NCI-H2107 (cell line): Measurements from ENCODE around the gene ABCC4.

Source experiments
- DNase-seq: peaks from one replicate; lab custom pipeline; 2025; lab: John Stamatoyannopoulos, UW

The ABCC4 gene

GRCh38 chr13:95156208-95156607 is 145.0 kb downstream of the ABCC4 start:
- DNase-seq = no peak

GRCh38 chr13:95155504-95155903 is 145.7 kb downstream of the ABCC4 start:
- no peak for DNase-seq

DNA sequence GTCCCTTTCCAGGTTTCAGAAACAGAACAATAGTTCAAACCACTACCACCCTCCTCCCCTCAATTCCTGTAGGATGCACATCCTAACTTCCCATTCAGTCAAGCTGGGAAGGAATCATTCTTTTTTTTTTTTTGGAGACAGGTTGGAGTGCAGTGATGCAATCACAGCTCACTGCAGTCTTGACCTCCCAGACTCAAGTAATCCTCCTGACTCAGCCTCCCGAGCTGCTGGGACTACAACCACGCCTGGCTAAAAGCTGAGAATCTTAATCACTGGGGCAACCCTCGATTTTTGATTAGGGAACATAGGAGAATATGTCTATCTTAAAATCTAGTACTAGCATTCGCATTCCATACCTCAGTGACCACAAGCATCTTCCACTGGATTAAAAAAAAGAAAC is 146.2 kb downstream of the ABCC4 start:
- DNase-seq = no peak

DNA sequence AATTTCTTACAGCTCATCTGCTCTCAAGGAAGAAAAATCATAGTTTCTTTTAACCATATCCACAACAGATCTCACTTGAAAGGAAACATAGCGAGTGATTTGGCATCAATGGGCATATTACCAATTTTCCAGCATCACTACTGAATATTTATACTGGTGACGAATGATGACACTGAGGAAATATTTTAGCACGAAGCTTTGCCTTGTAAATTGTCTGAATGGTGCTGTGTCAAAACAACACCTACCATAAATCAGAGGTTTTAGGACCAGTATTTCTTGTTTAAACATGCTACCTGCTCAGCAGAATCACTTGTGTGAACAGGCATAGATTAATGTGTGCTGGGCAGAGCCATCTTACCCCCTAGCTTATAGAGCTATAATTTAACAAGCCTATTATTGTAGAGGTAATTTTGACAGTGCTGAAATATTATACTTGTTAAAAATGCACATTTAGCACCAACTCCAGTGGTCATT is 146.8 kb downstream of the ABCC4 start:
- no peak for DNase-seq

- no peak for DNase-seq
Measured at GRCh38 chr13:95153647-95154412, 147.4 kb downstream of the ABCC4 start.

DNA sequence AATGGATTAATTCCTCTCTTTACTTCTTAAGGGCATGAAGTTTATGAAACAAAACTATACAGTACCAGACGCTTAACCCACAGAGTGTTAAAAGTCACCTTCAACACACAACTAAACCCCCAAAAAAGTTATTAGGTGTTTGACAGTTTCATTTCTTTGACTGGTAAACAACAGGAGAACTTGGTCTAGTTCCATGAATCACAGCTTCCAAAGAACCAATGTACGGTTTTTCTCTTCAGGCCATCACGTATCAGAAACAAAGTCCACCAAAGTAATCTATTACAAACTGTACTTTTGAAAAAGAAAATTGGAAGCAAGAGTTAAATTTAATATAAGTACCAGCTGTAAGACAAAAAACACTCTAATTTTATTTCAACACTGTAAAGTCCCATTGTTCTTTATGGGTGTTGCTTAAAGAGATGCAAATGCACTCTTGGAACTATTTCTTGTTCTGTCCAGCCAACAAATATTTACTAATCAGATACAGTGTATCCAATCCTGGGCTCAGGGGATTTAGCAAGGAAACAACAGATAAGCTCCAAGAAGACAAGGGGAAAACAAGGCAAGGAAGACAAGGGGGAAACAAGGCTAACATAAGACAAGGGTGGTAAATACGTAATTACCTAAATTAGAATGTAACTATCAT is 149.2 kb downstream of the ABCC4 start:
- DNase-seq = no peak

DNA sequence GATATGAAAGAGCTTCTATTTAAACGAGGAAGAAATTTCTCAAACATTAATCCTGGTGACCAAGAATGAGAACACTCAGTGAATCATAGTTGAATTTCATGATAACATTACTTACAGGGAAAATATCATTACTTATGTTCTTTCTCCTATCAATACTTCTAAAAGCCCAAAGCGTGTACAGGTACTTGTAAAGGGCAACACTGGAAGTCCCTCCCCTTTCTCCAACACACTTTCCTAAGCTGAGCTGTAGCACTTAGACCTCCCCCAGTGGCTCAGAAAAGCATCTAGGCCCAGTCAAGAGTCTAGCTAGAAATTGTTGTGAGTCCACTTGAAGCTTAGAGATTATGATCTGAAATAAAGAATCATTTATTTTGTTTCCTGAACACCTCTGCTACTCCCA is 150.7 kb downstream of the ABCC4 start:
- DNase-seq = no peak

DNA sequence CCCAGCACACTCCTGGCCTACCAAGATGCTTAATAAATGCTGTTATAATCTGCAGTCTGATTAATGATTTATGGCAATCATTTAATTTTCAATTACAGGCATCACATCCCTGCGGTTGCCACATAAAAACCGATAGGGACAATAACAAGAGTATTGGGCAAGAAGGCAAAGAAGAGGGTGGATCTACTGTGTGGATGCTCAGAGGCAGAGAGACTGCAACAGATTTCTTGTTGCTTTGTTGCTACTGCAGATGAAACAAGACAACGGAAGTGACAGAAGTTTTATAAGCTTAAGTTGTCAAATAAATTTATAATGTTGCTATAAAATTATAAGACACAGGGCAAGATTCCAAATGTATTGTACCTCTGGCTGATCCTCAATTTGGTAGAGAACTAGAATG is 154.8 kb downstream of the ABCC4 start:
- no peak for DNase-seq

DNA sequence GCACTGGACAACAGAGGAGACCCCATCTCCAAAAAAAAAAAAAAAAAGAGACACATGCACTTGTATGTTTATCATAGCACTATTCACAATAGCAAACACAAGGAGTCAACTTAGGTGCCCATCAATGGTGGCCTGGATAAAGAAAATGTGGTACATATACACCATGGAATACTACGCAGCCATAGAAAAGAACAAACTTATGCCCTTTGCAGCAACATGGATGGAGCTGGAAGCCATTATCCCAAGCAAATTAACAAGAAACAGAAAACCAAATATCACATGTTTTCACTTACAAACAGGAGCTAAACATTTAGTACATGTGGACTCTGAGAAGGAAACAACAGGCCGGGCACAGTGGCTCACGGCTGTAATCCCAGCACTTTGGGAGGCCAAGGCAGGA is 155.7 kb downstream of the ABCC4 start:
- no peak for DNase-seq

GRCh38 chr13:95140502-95140901 is 160.7 kb downstream of the ABCC4 start:
- DNase-seq = no peak

GRCh38 chr13:95138876-95139585 is 162.2 kb downstream of the ABCC4 start:
- no peak for DNase-seq

GRCh38 chr13:95137096-95137495 is 164.2 kb downstream of the ABCC4 start:
- no peak for DNase-seq

DNA sequence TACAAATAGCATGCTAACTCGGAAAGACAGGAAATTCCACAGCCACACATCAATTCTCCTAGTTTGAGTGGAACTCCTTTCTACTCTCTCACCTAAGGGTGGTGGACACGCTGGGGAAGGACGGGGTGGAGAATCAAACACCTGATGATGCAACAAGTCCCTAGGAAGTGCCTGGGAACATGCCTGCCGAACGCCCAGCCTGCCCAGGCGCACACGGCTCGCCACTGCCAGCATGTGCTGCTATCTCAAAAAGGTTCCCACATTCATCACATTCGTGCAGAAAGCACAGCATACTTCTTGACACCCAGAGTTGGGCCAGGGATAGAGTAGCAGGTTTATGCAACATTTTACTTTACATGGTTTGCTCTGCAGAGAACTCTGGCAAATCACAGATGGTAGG is 164.6 kb downstream of the ABCC4 start:
- no peak for DNase-seq

- DNase-seq = no peak
Measured at GRCh38 chr13:95133498-95133897, 167.8 kb downstream of the ABCC4 start.

GRCh38 chr13:95129004-95129403 is 172.2 kb downstream of the ABCC4 start:
- DNase-seq = no peak

- no peak for DNase-seq
Measured at GRCh38 chr13:95128045-95128643, 173.1 kb downstream of the ABCC4 start.

DNA sequence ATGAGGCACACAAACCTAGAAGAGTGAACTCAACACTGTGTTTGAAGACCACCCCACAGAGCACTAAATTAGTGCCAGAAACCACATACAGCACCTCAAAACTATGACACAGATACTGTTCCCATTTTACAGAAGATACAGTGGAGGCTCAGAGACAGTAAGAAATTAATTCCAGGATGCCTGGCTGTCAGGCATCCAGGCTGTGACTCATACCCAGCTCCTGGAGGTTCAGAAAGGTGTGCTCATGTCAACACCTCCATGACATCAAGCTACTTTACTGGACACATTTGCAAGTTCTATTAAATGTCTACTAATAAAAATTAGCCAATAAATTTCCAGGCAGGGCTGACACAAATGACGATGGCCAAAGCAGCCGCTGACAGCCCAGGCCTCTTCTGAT is 176.3 kb downstream of the ABCC4 start:
- no peak for DNase-seq

DNA sequence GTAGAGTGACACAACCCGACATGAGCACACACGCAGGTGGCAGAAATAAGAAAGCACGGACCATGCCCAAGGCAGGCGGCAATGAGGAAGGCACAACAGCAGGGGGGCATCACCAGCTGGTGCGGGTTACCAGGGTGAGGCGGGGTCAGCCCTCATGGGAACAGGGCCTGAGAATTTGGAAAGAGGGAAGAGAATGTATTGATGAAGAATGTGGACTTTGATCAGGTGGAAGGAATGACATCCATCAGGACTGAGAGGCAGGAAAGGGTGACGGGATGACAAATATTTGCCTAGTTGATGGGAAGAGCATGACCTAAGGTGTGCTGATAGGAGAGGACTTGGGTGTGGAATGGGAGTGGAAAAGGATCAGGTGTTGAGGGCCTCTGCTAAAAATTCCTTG is 177.5 kb downstream of the ABCC4 start:
- DNase-seq = no peak

DNA sequence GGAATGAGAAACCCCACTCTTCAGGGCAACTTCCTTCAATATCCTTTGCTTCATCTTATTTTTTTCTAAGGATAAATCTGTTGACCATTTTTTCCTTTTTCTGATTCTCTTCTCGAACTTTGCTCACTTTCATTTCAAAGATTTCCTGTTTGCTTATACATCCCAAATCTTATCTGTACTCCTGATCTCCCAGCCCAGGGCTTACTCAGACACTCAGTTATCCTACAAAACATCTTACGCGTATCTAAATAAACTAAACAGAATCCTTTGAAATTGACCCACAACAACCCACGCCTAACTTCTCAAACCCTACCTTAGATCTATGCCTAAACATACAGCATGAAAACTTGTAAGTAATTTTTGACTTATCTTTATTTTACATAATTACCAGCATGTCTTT is 179.2 kb downstream of the ABCC4 start:
- no peak for DNase-seq

DNA sequence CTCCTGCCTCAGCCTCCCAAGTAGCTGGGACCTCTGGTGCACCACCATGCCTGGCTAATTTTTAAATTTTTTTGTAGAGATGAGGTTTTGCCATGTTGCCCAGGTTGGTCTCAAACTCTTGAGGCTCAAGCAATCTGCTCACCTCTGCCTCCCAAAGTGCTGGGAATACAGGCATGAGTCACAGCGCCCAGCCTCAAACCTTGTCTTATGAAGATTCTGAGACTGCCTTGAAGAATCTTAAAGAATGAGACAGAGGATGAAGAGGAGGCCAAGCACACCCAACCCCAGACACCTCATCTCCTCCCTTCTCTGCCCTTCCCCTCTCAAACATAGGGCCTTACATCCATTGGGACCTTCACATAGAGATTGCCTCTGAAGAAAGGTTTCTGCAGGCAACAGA is 179.7 kb downstream of the ABCC4 start:
- no peak for DNase-seq

DNA sequence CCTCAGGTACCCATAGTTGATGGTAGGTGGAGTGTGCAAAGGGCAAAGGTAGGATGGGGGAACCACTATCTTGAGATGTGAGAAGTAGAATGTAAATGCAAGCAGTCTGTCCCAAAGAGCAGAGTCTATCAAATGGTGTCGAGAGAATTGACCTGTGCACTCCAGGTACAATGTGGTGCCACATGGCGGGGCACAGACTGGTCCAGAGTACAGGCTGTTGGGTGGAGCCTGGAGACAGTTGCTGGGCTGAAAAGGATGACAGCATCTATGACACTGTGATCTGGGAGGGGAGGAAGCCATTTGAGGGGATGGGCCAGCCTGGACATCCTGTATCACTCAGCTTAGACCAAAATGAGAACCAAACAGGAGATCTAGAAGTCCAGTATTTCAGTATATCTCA is 180.6 kb downstream of the ABCC4 start:
- no peak for DNase-seq

DNA sequence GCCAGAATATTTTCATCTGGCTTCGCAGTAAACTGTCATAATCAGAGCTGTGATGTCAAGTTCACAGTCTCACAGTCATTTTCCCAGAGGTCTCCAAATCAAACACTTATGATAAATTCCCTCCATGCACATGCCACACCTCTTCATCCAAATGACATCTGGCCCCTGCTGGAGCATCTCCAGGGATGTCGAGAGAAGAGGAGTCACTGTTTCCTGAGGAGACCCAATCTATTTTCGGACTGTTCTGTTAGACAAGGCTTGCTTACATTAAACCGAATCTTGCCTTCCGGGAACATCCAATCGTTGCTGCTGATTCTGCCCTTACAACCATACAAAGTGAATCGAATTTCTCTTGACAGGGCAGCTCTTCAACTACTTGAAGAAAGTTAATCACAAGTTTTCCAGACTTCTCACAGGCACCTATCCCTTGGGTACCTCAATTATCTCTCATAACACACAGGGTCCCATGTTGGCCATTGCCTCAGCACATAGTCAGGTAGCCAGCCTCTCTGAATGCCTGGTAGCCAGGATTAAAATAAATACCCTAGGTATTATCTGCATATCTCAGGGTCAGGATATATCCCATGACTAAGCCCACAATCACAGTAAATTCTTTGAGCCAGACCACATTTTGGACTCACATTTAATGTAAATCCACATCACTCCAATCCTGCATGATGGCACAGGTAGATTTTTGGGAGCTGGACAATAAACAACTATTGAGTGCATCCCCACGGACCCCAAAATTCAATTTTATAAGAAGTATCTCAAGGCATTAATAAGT is 182.5 kb downstream of the ABCC4 start:
- no peak for DNase-seq
